H1 (cell line): ENCODE measurements around the gene DVL2. TPM values are rescaled to one million over a fixed set of nuclear protein-coding genes. Genes with fewer than 3 reads are reported as not detected.

ENCODE experiments used
- CTCF ChIA-PET: fragments of 300-600 bp; sonication (Branson Sonifier 250); formaldehyde crosslinking; loops from one replicate; lab custom pipeline; 2021; ENCODE audit not compliant: partially characterized antibody; lab: Charles Lee
- POLR2A ChIA-PET: fragments of 300-600 bp; sonication (Branson Sonifier 250); formaldehyde crosslinking; loops from one replicate; lab custom pipeline; 2021; ENCODE audit warnings: inconsistent platforms; ENCODE audit not compliant: partially characterized antibody; lab: Charles Lee
- DNase-seq, 2 experiments: peaks; one replicate each; pipeline versions ENCODE4 v3.0.0 to v3.0.0-alpha.2; 2010 to 2022; ENCODE audit warnings: low spot score in 2 of 2, low read depth in 1 of 2, mixed read lengths in 1 of 2
- FAIRE-seq: peaks from 2 replicates; lab custom pipeline; 2011; peaks lifted over from hg19 to GRCh38; lab: Jason Lieb, UNC
- H2AFZ ChIP-seq: 2 replicates; pipeline ENCODE4 v1.8.1; 2012; ENCODE audit warnings: low read length, inconsistent platforms
- H2AK5ac ChIP-seq: 2 replicates; pipeline ENCODE4 v1.6.1; 2013; ENCODE audit warnings: low read depth, low read length
- H2BK120ac ChIP-seq: replicated peaks from 2 replicates; pipeline ENCODE3; 2013; ENCODE audit warnings: low read depth, low read length, inconsistent platforms
- H2BK12ac ChIP-seq: 2 replicates; pipeline ENCODE4 v1.6.1; 2013; ENCODE audit warnings: low read depth, low read length
- H2BK15ac ChIP-seq: 2 replicates; pipeline ENCODE4 v1.6.1; 2013; ENCODE audit warnings: low read length
- H2BK20ac ChIP-seq: 2 replicates; pipeline ENCODE4 v1.6.1; 2013; ENCODE audit warnings: low read length
- H2BK5ac ChIP-seq: 2 replicates; pipeline ENCODE4 v1.6.1; 2013; ENCODE audit warnings: low read depth, low read length
- H3K14ac ChIP-seq: 2 replicates; pipeline ENCODE4 v1.6.1; 2013; ENCODE audit warnings: inconsistent platforms; ENCODE audit not compliant: insufficient read length
- H3K18ac ChIP-seq: 2 replicates; pipeline ENCODE4 v1.6.1; 2013; ENCODE audit warnings: low read length; ENCODE audit errors: extremely low read depth
- H3K23ac ChIP-seq: 2 replicates; pipeline ENCODE4 v1.6.1; 2013; ENCODE audit warnings: inconsistent platforms; ENCODE audit not compliant: insufficient read length
- H3K23me2 ChIP-seq: 2 replicates; pipeline ENCODE4 v1.6.1; 2013; ENCODE audit warnings: low read depth, low read length
- H3K27ac ChIP-seq: 2 replicates; pipeline ENCODE4 v1.6.1; 2011; ENCODE audit warnings: low read depth, low read length, inconsistent platforms
- H3K27me3 ChIP-seq, 4 experiments: replicated peaks in 1 of 4; 1 replicate in 1 of 4; 2 replicates in 3 of 4; pipeline versions ENCODE4 v1.6.1 to v1.8.1; 2011 to 2013; ENCODE audit warnings: low read length in 3 of 4, mild to moderate bottlenecking in 3 of 4, inconsistent platforms in 2 of 4, mixed read lengths in 2 of 4, moderate library complexity in 1 of 4; ENCODE audit not compliant: control insufficient read depth in 3 of 4, insufficient read depth in 3 of 4; ENCODE audit errors: extremely low read depth in 1 of 4
- H3K36me3 ChIP-seq, 4 experiments: 2 replicates each; pipeline versions ENCODE4 v1.6.1 to v1.8.1; 2011 to 2013; ENCODE audit warnings: mild to moderate bottlenecking in 4 of 4, low read length in 3 of 4, moderate library complexity in 2 of 4, control low read depth in 1 of 4, inconsistent platforms in 1 of 4; ENCODE audit not compliant: insufficient read depth in 4 of 4, control insufficient read depth in 2 of 4
- H3K4ac ChIP-seq: replicated peaks from 2 replicates; pipeline ENCODE3; 2013; ENCODE audit warnings: low read length, low read depth, mixed read lengths, inconsistent platforms; ENCODE audit not compliant: insufficient read length
- H3K4me1 ChIP-seq, 4 experiments: replicated peaks in 1 of 4; 1 replicate in 1 of 4; 2 replicates in 3 of 4; pipeline versions ENCODE4 v1.6.1 to v1.8.1; 2011 to 2013; ENCODE audit warnings: low read length in 3 of 4, inconsistent platforms in 2 of 4, mixed read lengths in 1 of 4; ENCODE audit not compliant: insufficient read depth in 4 of 4, control insufficient read depth in 3 of 4
- H3K4me2 ChIP-seq, 2 experiments: 2 replicates each; pipeline versions ENCODE4 v1.6.1 to v1.8.1; 2011 to 2013; ENCODE audit warnings: low read depth in 2 of 2, low read length in 2 of 2, control low read depth in 1 of 2, inconsistent platforms in 1 of 2, mild to moderate bottlenecking in 1 of 2; ENCODE audit not compliant: insufficient read depth in 1 of 2
- H3K4me3 ChIP-seq, 4 experiments: fragments of 200-600, 300-600 bp in 1 of 4; sonication (generic), shearing (Covaris generic), sonication (Bioruptor Twin) in 1 of 4; 2 replicates each; pipeline versions ENCODE4 v1.5.1 to v1.8.1; 2011 to 2016; ENCODE audit warnings: low read length in 4 of 4, low read depth in 3 of 4, control low read depth in 2 of 4, inconsistent platforms in 2 of 4, mild to moderate bottlenecking in 2 of 4, mixed read lengths in 1 of 4, moderate library complexity in 1 of 4; ENCODE audit not compliant: insufficient read depth in 2 of 4; ENCODE audit errors: extremely low read depth in 1 of 4
- H3K56ac ChIP-seq: replicated peaks from 2 replicates; pipeline ENCODE3; 2013; ENCODE audit warnings: low read depth, mild to moderate bottlenecking, mixed read lengths, low read length, inconsistent platforms; ENCODE audit not compliant: insufficient read length
- H3K79me1 ChIP-seq: 2 replicates; pipeline ENCODE4 v1.6.1; 2013; ENCODE audit warnings: low read depth, low read length, control low read depth
- H3K79me2 ChIP-seq, 2 experiments: 2 replicates each; pipeline versions ENCODE4 v1.6.1 to v1.8.1; 2012 to 2013; ENCODE audit warnings: low read length in 2 of 2, mild to moderate bottlenecking in 2 of 2, inconsistent platforms in 1 of 2; ENCODE audit not compliant: insufficient read depth in 2 of 2, control insufficient read depth in 1 of 2
- H3K9ac ChIP-seq, 4 experiments: replicated peaks in 1 of 4; 1 replicate in 1 of 4; 2 replicates in 3 of 4; pipeline versions ENCODE4 v1.6.1 to v1.8.1; 2011 to 2013; ENCODE audit warnings: low read depth in 3 of 4, low read length in 3 of 4, control low read depth in 2 of 4, mild to moderate bottlenecking in 2 of 4, moderate library complexity in 2 of 4, inconsistent platforms in 1 of 4; ENCODE audit errors: extremely low read depth in 1 of 4
- H3K9me3 ChIP-seq, 2 experiments: 2 replicates each; pipeline versions ENCODE4 v1.6.1 to v1.8.1; 2012 to 2013; ENCODE audit warnings: mild to moderate bottlenecking in 2 of 2, moderate library complexity in 2 of 2, control low read depth in 1 of 2, inconsistent platforms in 1 of 2, low read depth in 1 of 2, low read length in 1 of 2, mixed read lengths in 1 of 2; ENCODE audit not compliant: insufficient read depth in 2 of 2
- H4K20me1 ChIP-seq, 2 experiments: replicated peaks in 1 of 2; 2 replicates each; pipeline versions ENCODE3 to v1.8.1; 2011 to 2013; ENCODE audit warnings: inconsistent platforms in 2 of 2, low read length in 2 of 2, mild to moderate bottlenecking in 1 of 2; ENCODE audit not compliant: insufficient read depth in 2 of 2, control insufficient read depth in 1 of 2
- H4K5ac ChIP-seq: 2 replicates; pipeline ENCODE4 v1.6.1; 2013; ENCODE audit warnings: low read length, low read depth, mixed read lengths, inconsistent platforms; ENCODE audit not compliant: insufficient read length
- H4K8ac ChIP-seq: 2 replicates; pipeline ENCODE4 v1.8.0; 2013; ENCODE audit warnings: mild to moderate bottlenecking, moderate library complexity, low read length, inconsistent platforms; ENCODE audit not compliant: insufficient read depth; ENCODE audit errors: extremely low read depth
- H4K91ac ChIP-seq: replicated peaks from 2 replicates; pipeline ENCODE3; 2013; ENCODE audit warnings: low read length, mixed read lengths, inconsistent platforms; ENCODE audit not compliant: insufficient read length
- BCL11A ChIP-seq, 2 experiments: IDR thresholded peaks; one replicate each; pipeline ENCODE4 v1.6.1; 2011; ENCODE audit warnings: low read depth in 2 of 2, low read length in 2 of 2, mild to moderate bottlenecking in 2 of 2
- CEBPB ChIP-seq: IDR thresholded peaks from 2 replicates; pipeline ENCODE4 v1.6.1; 2012; ENCODE audit warnings: low read depth, low read length
- CREB1 ChIP-seq: IDR thresholded peaks from 2 replicates; pipeline ENCODE4 v1.6.1; 2012; ENCODE audit warnings: inconsistent platforms
- CTBP2 ChIP-seq: IDR thresholded peaks from 2 replicates; pipeline ENCODE4 v1.7.0; 2011; ENCODE audit warnings: borderline replicate concordance, mild to moderate bottlenecking, moderate library complexity, mixed read lengths, low read length; ENCODE audit not compliant: insufficient read depth, insufficient read length
- EZH2 ChIP-seq: fragments of 200-600 bp; sonication (generic); IDR thresholded peaks from 2 replicates; pipeline ENCODE4 v1.7.1; 2012; ENCODE audit warnings: low read depth, mild to moderate bottlenecking, moderate library complexity, low read length, inconsistent platforms; ENCODE audit not compliant: severe bottlenecking
- FOSL1 ChIP-seq: IDR thresholded peaks from 2 replicates; pipeline ENCODE4 v1.6.1; 2011; ENCODE audit warnings: mild to moderate bottlenecking, low read depth, low read length, moderate library complexity; ENCODE audit not compliant: insufficient read depth
- KDM1A ChIP-seq: fragments of 200-600, 300-600 bp; sonication (generic); IDR thresholded peaks from 2 replicates; pipeline ENCODE4 v1.7.1; 2016; ENCODE audit warnings: mild to moderate bottlenecking, low read length, borderline replicate concordance
- MAFK ChIP-seq: IDR thresholded peaks from 2 replicates; pipeline ENCODE4 v1.6.1; 2012; ENCODE audit warnings: low read depth, mild to moderate bottlenecking, improper control_type of control experiment, low read length
- POU5F1 ChIP-seq: IDR thresholded peaks from 2 replicates; pipeline ENCODE4 v1.6.1; 2011; ENCODE audit warnings: low read depth, mild to moderate bottlenecking, low read length, moderate library complexity
- RBBP5 ChIP-seq: IDR thresholded peaks from 2 replicates; pipeline ENCODE4 v1.7.1; 2012; ENCODE audit warnings: low read depth, mild to moderate bottlenecking, inconsistent platforms, low read length, moderate library complexity, borderline replicate concordance
- SP1 ChIP-seq: IDR thresholded peaks from 2 replicates; pipeline ENCODE4 v1.6.1; 2011; ENCODE audit warnings: low read depth, low read length
- TBP ChIP-seq: IDR thresholded peaks from 2 replicates; pipeline ENCODE4 v1.6.1; 2011; ENCODE audit warnings: low read depth, low read length, improper control_type of control experiment
- USF2 ChIP-seq: IDR thresholded peaks from 2 replicates; pipeline ENCODE4 v1.6.1; 2011; ENCODE audit warnings: low read length, improper control_type of control experiment
- WGBS, 2 experiments: shearing (Covaris generic) in 1 of 2; methylation state at CpG; one replicate each; pipeline versions ENCODE4 v1.1.6 to v1.1.7; 2013 to 2015; ENCODE audit warnings: low lambda C conversion rate in 2 of 2, mixed read lengths in 2 of 2, inconsistent platforms in 1 of 2, low coverage in 1 of 2, missing lambda C conversion rate in 1 of 2; ENCODE audit not compliant: insufficient replicate concordance in 2 of 2, insufficient coverage in 1 of 2, insufficient read length in 1 of 2; ENCODE audit errors: extremely low coverage in 1 of 2, missing lambda C conversion rate in 1 of 2; 5-methylcytosine and 5-hydroxymethylcytosine counted together
- polyA plus RNA-seq, 7 experiments: library from polyadenylated mRNA; depleted of rRNA in 3 of 7; stranded (reverse) in 5 of 7; unstranded in 2 of 7; fragments of >200 nt in 5 of 7; fragments of 200-250 nt in 2 of 7; gene quantifications; 1 replicate in 5 of 7; 2 replicates in 1 of 7; 4 replicates in 1 of 7; pipeline versions ENCODE4 v1.2.1 to v1.2.3, GENCODE V29; 2011 to 2013; ENCODE audit warnings: missing spikeins in 2 of 7, mixed read lengths in 2 of 7
- total RNA-seq: library from RNA; stranded (reverse); fragmentation: NEBNext Ultra II Directional; extraction: Animal tissue kit (Norgen Biotek cat#: 25700); gene quantifications from 2 replicates; pipeline ENCODE4 v1.2.1, GENCODE V29; 2021

Gene DVL2
- total and polyA plus RNA-seq, 2 of the 8 experiments (the other 6 are each of a cell fraction or from before 2014, with no cell fraction given), result 19.0 to 59.6 TPM

DNA sequence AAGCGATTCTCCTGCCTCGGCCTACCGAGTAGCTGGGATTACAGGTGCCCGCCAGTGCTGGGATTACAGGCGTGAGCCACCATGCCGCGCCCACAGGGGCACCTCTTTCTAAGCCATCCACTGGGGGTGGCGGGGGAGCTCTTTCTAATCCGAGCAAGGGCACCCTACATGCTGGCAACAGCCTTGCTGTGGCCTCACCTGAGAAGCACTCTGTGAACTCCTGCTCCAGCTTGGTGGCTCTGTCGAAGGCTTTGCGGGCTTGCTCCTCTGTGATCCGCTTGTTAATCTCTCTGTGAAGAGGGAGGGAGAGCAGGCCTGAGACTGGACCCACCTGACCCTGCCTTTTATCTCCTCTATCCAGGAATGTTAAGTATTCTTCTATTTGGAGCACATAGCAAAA is 43.2 kb downstream of the DVL2 start:
- Histone ChIP-seq H2BK12ac (no peak overlapping the region), H4K8ac (no peak overlapping the region), H3K27ac (no peak overlapping the region), H2BK15ac (no peak overlapping the region), H3K4me2 (no peak overlapping the region), H4K91ac (no peak overlapping the region), H4K20me1 (peaks cover 5 to 14% of the 10 kb centered on the region in 2 experiments), H3K36me3 (peaks cover 12 to 28% (median 19%) of the 10 kb centered on the region in 4 experiments; a peak in 7 of 8 replicates), H3K27me3 (no peaks in the 10 kb centered on the region), H2BK20ac (no peak overlapping the region), H4K5ac (no peak overlapping the region), H3K23ac (no peak overlapping the region), H3K4ac (no peak overlapping the region), H3K23me2 (no peaks in the 10 kb centered on the region), H2AFZ (no peak overlapping the region), H2AK5ac (no peak overlapping the region), H2BK120ac (no peak overlapping the region), H3K14ac (no peak overlapping the region), H3K79me1 (no peaks in the 10 kb centered on the region), H2BK5ac (no peak overlapping the region), H3K4me3 (no peak overlapping the region), H3K18ac (no peak overlapping the region), H3K9me3 (no peaks in the 10 kb centered on the region), H3K4me1 (no peaks in the 10 kb centered on the region), H3K79me2 (no peaks in the 10 kb centered on the region), H3K56ac (no peak overlapping the region), H3K9ac (no peak overlapping the region)
- WGBS, 2 experiments, result 91% methylated on average over 12 of the region's 12 CpGs; no CpG with 5 or more reads in 1 of the 2 experiments
- FAIRE-seq, result no peak
- POLR2A ChIA-PET, result interaction anchor here (1.1 to 1.2 kb wide), 4 partner anchors 13 to 30 kb away, joined by 3 to 7 read pairs (median 4); no protein-coding TSS in a partner anchor
- DNase-seq, result no peak
- CTCF ChIA-PET, result interaction anchor here (0.6 to 1.1 kb wide), 3 partner anchors 30 to 478 kb away, joined by 3 to 4 read pairs (median 3); no protein-coding TSS in a partner anchor
- TF ChIP-seq TBP (no peak), MAFK (no peak), SP1 (no peak), CTBP2 (no peak), CEBPB (no peak), KDM1A (no peak), BCL11A (IDR thresholded peaks at IDR 0.05; ENCODE audit: low read depth in 2 of 2, low read length in 2 of 2) (no peak), RBBP5 (no peak), FOSL1 (no peak), CREB1 (no peak), EZH2 (no peak), USF2 (no peak), POU5F1 (no peak)
